HG02884 (cell line): ENCODE results near the gene XDH.

Experiments used
- ATAC-seq: cut with Tn5 transposase; IDR thresholded peaks from one replicate; pipeline ENCODE4 v1.9.1; 2021; ENCODE audit warnings: mild to moderate bottlenecking, moderate library complexity; ENCODE audit not compliant: unreplicated experiment

Gene XDH

DNA sequence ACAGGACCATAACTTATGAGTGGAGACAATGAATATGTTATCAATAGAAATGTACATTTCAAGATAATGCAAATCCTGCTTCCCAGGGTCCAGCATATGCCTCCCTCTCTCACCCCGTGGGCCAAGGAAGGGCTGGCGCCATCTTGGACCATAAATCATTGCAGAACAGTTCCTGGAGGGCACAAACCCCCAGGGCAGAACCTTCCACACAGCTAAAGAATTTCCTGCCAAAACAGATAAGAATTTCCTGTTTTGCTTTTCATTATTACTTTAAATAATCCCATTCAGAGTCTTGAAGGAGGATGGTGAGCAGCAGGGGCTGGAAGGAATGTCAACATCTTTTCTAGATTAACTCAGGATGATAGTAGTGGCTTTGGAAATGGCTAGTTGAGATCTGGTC, 126.9 kb downstream of the XDH start:
- no peak for ATAC-seq

DNA sequence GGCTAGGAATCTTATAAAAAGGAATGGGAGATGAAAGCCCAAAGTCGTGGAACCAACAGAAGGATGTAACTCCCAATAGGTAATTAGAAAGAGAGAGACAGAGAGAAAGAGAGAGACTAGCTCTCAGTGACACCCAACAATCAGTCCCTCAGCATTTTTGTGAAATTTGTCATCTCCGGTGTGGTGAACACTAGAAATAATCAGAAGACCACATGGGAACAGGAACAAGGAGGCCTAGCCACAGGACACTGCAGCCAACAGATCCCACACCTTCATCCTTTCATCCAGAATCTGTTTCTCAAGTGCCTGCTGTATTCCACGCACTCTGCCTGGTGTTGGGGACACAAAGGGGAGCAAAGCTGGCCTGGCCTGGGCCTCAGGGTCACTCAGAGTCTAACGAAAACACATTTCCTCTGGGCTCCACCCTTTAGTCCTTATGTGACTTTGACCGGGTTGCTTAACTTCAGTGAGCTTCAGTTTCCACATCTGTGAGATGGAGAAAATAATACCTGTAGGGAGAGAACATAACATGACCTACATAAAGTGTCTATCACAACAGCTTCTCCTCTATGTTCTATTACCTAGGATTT, 127.5 kb downstream of the XDH start:
- ATAC-seq, result no peak

DNA sequence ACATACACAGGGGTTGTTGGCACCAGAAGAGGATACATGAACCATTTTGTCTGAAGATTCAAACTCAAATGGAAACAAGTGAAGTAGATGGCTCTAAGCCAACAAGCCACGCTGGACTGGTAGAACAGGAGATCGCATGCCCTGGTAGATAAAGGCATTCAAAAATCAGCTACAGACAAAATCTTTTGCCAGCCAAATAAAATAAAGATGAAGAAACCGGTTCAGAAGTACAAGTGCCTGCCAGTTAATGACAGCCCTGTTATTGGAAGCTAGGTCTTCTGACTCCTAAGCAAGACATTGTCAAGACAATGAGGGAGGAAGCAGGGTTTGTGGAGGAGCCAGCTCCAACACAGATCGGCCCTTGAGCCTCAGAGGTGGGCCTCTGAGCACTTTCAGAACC, 128.3 kb downstream of the XDH start:
- no peak for ATAC-seq
